Mesenchymal stem cell (in vitro differentiated cells and primary cell): Measurements from ENCODE around the gene FAH.
A peak's percentile ranks its signal among the peaks of the same experiment; 100 is the strongest.

Experiments used
- DNase-seq: peaks from one replicate; pipeline ENCODE4 v3.0.0-alpha.2; 2013
- H2AFZ ChIP-seq: one replicate; pipeline ENCODE4 v1.6.1; 2013; ENCODE audit warnings: low read depth, mild to moderate bottlenecking, control low read depth, inconsistent platforms, low read length, moderate library complexity
- H2AK5ac ChIP-seq: 2 replicates; pipeline ENCODE4 v1.6.1; 2013; ENCODE audit warnings: low read length, moderate library complexity, mild to moderate bottlenecking, inconsistent platforms; ENCODE audit not compliant: severe bottlenecking
- H2BK120ac ChIP-seq: one replicate; pipeline ENCODE4 v1.6.1; 2013; ENCODE audit warnings: low read depth, mild to moderate bottlenecking, inconsistent platforms, low read length, moderate library complexity
- H2BK12ac ChIP-seq, 2 experiments: one replicate each; pipeline ENCODE4 v1.6.1; 2013; ENCODE audit warnings: inconsistent platforms in 2 of 2, low read length in 2 of 2, mild to moderate bottlenecking in 2 of 2, moderate library complexity in 2 of 2, control low read depth in 1 of 2
- H2BK15ac ChIP-seq: one replicate; pipeline ENCODE4 v1.6.1; 2013; ENCODE audit warnings: mild to moderate bottlenecking, low read depth, inconsistent platforms; ENCODE audit not compliant: poor library complexity, severe bottlenecking
- H2BK5ac ChIP-seq: 2 replicates; pipeline ENCODE4 v1.6.1; 2013; ENCODE audit warnings: low read depth, mild to moderate bottlenecking, low read length, control low read depth, inconsistent platforms; ENCODE audit not compliant: poor library complexity, severe bottlenecking
- H3K14ac ChIP-seq, 2 experiments: one replicate each; pipeline ENCODE4 v1.6.1; 2013; ENCODE audit warnings: inconsistent platforms in 2 of 2, low read length in 2 of 2, control low read depth in 1 of 2, mild to moderate bottlenecking in 1 of 2, moderate library complexity in 1 of 2
- H3K18ac ChIP-seq, 2 experiments: one replicate each; pipeline ENCODE4 v1.6.1; 2013; ENCODE audit warnings: inconsistent platforms in 2 of 2, low read length in 2 of 2, control low read depth in 1 of 2, low read depth in 1 of 2, mild to moderate bottlenecking in 1 of 2
- H3K23ac ChIP-seq, 2 experiments: one replicate each; pipeline ENCODE4 v1.6.1; 2013; ENCODE audit warnings: inconsistent platforms in 2 of 2, low read length in 2 of 2, mild to moderate bottlenecking in 2 of 2, moderate library complexity in 2 of 2, control low read depth in 1 of 2
- H3K27ac ChIP-seq: 2 replicates; pipeline ENCODE4 v1.5.1; 2013; ENCODE audit warnings: mild to moderate bottlenecking, moderate library complexity, low read length, control low read depth, inconsistent platforms; ENCODE audit not compliant: poor library complexity, severe bottlenecking
- H3K27me3 ChIP-seq, 2 experiments: 2 replicates each; pipeline versions ENCODE4 v1.6.1 to v1.7.0; 2013; ENCODE audit warnings: low read length in 2 of 2, mild to moderate bottlenecking in 2 of 2, moderate library complexity in 2 of 2, control low read depth in 1 of 2, inconsistent platforms in 1 of 2; ENCODE audit not compliant: control insufficient read depth in 1 of 2, insufficient read depth in 1 of 2
- H3K36me3 ChIP-seq, 2 experiments: 2 replicates each; pipeline versions ENCODE4 v1.6.1 to v1.7.0; 2013; ENCODE audit warnings: low read length in 2 of 2, control low read depth in 1 of 2, inconsistent platforms in 1 of 2, low read depth in 1 of 2, mild to moderate bottlenecking in 1 of 2; ENCODE audit not compliant: insufficient read depth in 2 of 2, control insufficient read depth in 1 of 2
- H3K4ac ChIP-seq, 2 experiments: one replicate each; pipeline ENCODE4 v1.6.1; 2013; ENCODE audit warnings: inconsistent platforms in 2 of 2, low read length in 2 of 2, mild to moderate bottlenecking in 2 of 2, moderate library complexity in 2 of 2, control low read depth in 1 of 2, low read depth in 1 of 2
- H3K4me1 ChIP-seq: 2 replicates; pipeline ENCODE4 v1.6.1; 2013; ENCODE audit warnings: low read depth, low read length, control low read depth; ENCODE audit not compliant: control insufficient read depth, insufficient read depth
- H3K4me2 ChIP-seq: 2 replicates; pipeline ENCODE4 v1.6.1; 2013; ENCODE audit warnings: low read length, mild to moderate bottlenecking, inconsistent platforms; ENCODE audit not compliant: poor library complexity, severe bottlenecking
- H3K4me3 ChIP-seq, 2 experiments: 2 replicates each; pipeline versions ENCODE4 v1.5.1 to v1.7.0; 2013; ENCODE audit warnings: low read length in 2 of 2, mild to moderate bottlenecking in 2 of 2, control low read depth in 1 of 2, low read depth in 1 of 2; ENCODE audit not compliant: insufficient read depth in 1 of 2
- H3K79me1 ChIP-seq: replicated peaks from 2 replicates; pipeline ENCODE4 v1.6.1; 2013; ENCODE audit warnings: mild to moderate bottlenecking, control low read depth, low read length, inconsistent platforms; ENCODE audit not compliant: poor library complexity, severe bottlenecking
- H3K9ac ChIP-seq: 2 replicates; pipeline ENCODE4 v1.7.0; 2013; ENCODE audit warnings: mild to moderate bottlenecking, low read length, moderate library complexity
- H3K9me3 ChIP-seq: 2 replicates; pipeline ENCODE4 v1.7.0; 2013; ENCODE audit warnings: mild to moderate bottlenecking, low read length; ENCODE audit not compliant: control insufficient read depth
- H4K8ac ChIP-seq: one replicate; pipeline ENCODE4 v1.6.1; 2013; ENCODE audit warnings: inconsistent platforms, mild to moderate bottlenecking, low read length, moderate library complexity
- H4K91ac ChIP-seq: one replicate; pipeline ENCODE4 v1.6.1; 2013; ENCODE audit warnings: mild to moderate bottlenecking, low read length, inconsistent platforms
- WGBS: methylation state at CpG from one replicate; pipeline ENCODE4 v1.1.7; 2013; ENCODE audit warnings: mixed read lengths; 5-methylcytosine and 5-hydroxymethylcytosine counted together

Gene FAH

GRCh38 chr15:80159811-80160569 lies 7.2 kb downstream of the FAH start:
- peak; percentile 46 for DNase-seq
- H2AFZ ChIP-seq = no peak overlapping the region
- peak overlapping the region; percentile 73 for H3K27ac ChIP-seq
- H3K4me1 ChIP-seq = peaks cover 15% of the 10 kb centered on the region
- H3K4me3 ChIP-seq = peak overlapping the region in 1 of 2 experiments; percentile 9
- peak overlapping the region; percentile 87 for H2BK120ac ChIP-seq
- peak overlapping the region in 1 of 2 experiments; percentile 67 for H3K23ac ChIP-seq
- H3K4me2 ChIP-seq = no peak overlapping the region
- H3K79me1 ChIP-seq = peaks cover 22% of the 10 kb centered on the region
- peak overlapping the region; percentile 99 for H2BK12ac ChIP-seq
- H3K36me3 ChIP-seq = peaks cover 38 to 52% of the 10 kb centered on the region in 2 experiments
- H2BK15ac ChIP-seq = peak overlapping the region; percentile 90
- peak overlapping the region in 1 of 2 experiments; percentile 93 for H3K14ac ChIP-seq
- H4K91ac ChIP-seq = peak overlapping the region; percentile 92
- peak overlapping the region; percentile 25 for H2BK5ac ChIP-seq
- peak overlapping the region; percentile 94 for H4K8ac ChIP-seq
- peak overlapping the region; percentile 45 for H3K9ac ChIP-seq
- H3K27me3 ChIP-seq = no peaks in the 10 kb centered on the region
- WGBS = 91% methylated on average over 12 of the region's 12 CpGs
- H3K18ac ChIP-seq = peak overlapping the region; percentile 89 to 96
- H3K9me3 ChIP-seq = no peaks in the 10 kb centered on the region
- H3K4ac ChIP-seq = peak overlapping the region; percentile 95 to 97
- H2AK5ac ChIP-seq = peak overlapping the region; percentile 51

- Histone ChIP-seq H3K18ac (peak overlapping the region; percentile 89 to 100), H3K27ac (peak overlapping the region; percentile 73), H3K4me2 (no peak overlapping the region), H4K8ac (peak overlapping the region; percentile 94), H2AFZ (no peak overlapping the region), H3K9me3 (no peaks in the 10 kb centered on the region), H3K9ac (peak overlapping the region; percentile 45), H4K91ac (peak overlapping the region; percentile 94), H3K27me3 (no peaks in the 10 kb centered on the region), H3K79me1 (peaks cover 17% of the 10 kb centered on the region), H2BK12ac (peak overlapping the region; percentile 99), H3K36me3 (peaks cover 38 to 52% of the 10 kb centered on the region in 2 experiments), H2BK5ac (peak overlapping the region; percentile 25), H2AK5ac (peak overlapping the region; percentile 71), H3K14ac (peak overlapping the region in 1 of 2 experiments; percentile 93), H3K4me1 (peaks cover 15% of the 10 kb centered on the region), H2BK15ac (peak overlapping the region; percentile 90), H2BK120ac (peak overlapping the region; percentile 87), H3K4ac (peak overlapping the region; percentile 95 to 97), H3K23ac (peak overlapping the region in 1 of 2 experiments; percentile 76), H3K4me3 (peak overlapping the region in 1 of 2 experiments; percentile 9)
- DNase-seq = peak; percentile 96
- WGBS = 31% methylated on average over 5 of the region's 7 CpGs
Measured at GRCh38 chr15:80160570-80161156, 7.9 kb downstream of the FAH start.

- Histone ChIP-seq H3K27me3 (no peaks in the 10 kb centered on the region), H2AFZ (no peak overlapping the region), H2BK5ac (no peak overlapping the region), H3K4ac (peak overlapping the region; percentile 85 to 86), H3K79me1 (peaks cover 15% of the 10 kb centered on the region), H3K36me3 (peaks cover 38 to 52% of the 10 kb centered on the region in 2 experiments), H3K18ac (peak overlapping the region; percentile 90), H3K27ac (no peak overlapping the region), H3K14ac (peak overlapping the region in 1 of 2 experiments; percentile 69), H3K9ac (no peak overlapping the region), H3K23ac (no peak overlapping the region), H4K8ac (peak overlapping the region; percentile 56), H3K4me1 (peaks cover 15% of the 10 kb centered on the region), H2BK12ac (peak overlapping the region; percentile 79 to 90), H2BK15ac (peak overlapping the region; percentile 93), H3K9me3 (no peaks in the 10 kb centered on the region), H3K4me2 (no peak overlapping the region), H2AK5ac (peak overlapping the region; percentile 5), H4K91ac (peak overlapping the region; percentile 73), H3K4me3 (no peak overlapping the region), H2BK120ac (peak overlapping the region; percentile 69)
- DNase-seq = no peak
- 97% methylated on average over 6 of the region's 6 CpGs for WGBS
Measured at GRCh38 chr15:80161468-80162016, 8.7 kb downstream of the FAH start.

- peak overlapping the region in 1 of 2 experiments; percentile 34 for H2BK12ac ChIP-seq
- H2BK5ac ChIP-seq = no peak overlapping the region
- H3K4me3 ChIP-seq = no peak overlapping the region
- H3K14ac ChIP-seq = no peak overlapping the region
- H3K23ac ChIP-seq = no peak overlapping the region
- H4K8ac ChIP-seq = no peak overlapping the region
- no peak overlapping the region for H2BK15ac ChIP-seq
- whole genome bisulfite sequencing = 87% methylated on average over 6 of the region's 6 CpGs
- peak overlapping the region in 1 of 2 experiments; percentile 35 for H3K18ac ChIP-seq
- no peak overlapping the region for H3K4ac ChIP-seq
- H3K27me3 ChIP-seq = no peaks in the 10 kb centered on the region
- no peak overlapping the region for H3K9ac ChIP-seq
- peaks cover 38 to 52% of the 10 kb centered on the region in 2 experiments for H3K36me3 ChIP-seq
- H4K91ac ChIP-seq = no peak overlapping the region
- no peak overlapping the region for H2AFZ ChIP-seq
- H2BK120ac ChIP-seq = no peak overlapping the region
- no peak overlapping the region for H3K4me2 ChIP-seq
- no peaks in the 10 kb centered on the region for H3K9me3 ChIP-seq
- DNase-seq = peak; percentile 36
- peaks cover 15% of the 10 kb centered on the region for H3K4me1 ChIP-seq
- H3K79me1 ChIP-seq = peaks cover 10% of the 10 kb centered on the region
- no peak overlapping the region for H3K27ac ChIP-seq
- no peak overlapping the region for H2AK5ac ChIP-seq
Measured at GRCh38 chr15:80162059-80162554, 9.3 kb downstream of the FAH start.
